ENCODE data around the gene ARPC1B. TPM values are rescaled to one million over a fixed set of nuclear protein-coding genes. Genes with fewer than 3 reads are reported as not detected.
"Not testable (repeated sequence)": the region's sequence is repeated elsewhere in the genome, so short reads cannot be mapped to it uniquely, and the experiment has no call there.

ARPC1B gene
- total and polyA plus RNA-seq, 3 donors from 2014 or later, result 50.5 to 64.9 (median 64.6) TPM

GRCh38 chr7:99355098-99355497 lies 19.4 kb upstream of the ARPC1B start:
- Histone ChIP-seq H3K4me1 (peaks cover 4% of the 10 kb centered on the region), H3K4me3 (no peak overlapping the region), H3K27me3 (no peaks in the 10 kb centered on the region), H3K36me3 (ENCODE audit: low read depth, missing control alignments) (no peaks in the 10 kb centered on the region), H3K9me3 (no peaks in the 10 kb centered on the region), H3K27ac (no peak overlapping the region)
- no peak for DNase-seq
- 91 to 96% methylated on average over 7 of the region's 7 CpGs for WGBS, 2 donors
- TF ChIP-seq, protein P1, sequence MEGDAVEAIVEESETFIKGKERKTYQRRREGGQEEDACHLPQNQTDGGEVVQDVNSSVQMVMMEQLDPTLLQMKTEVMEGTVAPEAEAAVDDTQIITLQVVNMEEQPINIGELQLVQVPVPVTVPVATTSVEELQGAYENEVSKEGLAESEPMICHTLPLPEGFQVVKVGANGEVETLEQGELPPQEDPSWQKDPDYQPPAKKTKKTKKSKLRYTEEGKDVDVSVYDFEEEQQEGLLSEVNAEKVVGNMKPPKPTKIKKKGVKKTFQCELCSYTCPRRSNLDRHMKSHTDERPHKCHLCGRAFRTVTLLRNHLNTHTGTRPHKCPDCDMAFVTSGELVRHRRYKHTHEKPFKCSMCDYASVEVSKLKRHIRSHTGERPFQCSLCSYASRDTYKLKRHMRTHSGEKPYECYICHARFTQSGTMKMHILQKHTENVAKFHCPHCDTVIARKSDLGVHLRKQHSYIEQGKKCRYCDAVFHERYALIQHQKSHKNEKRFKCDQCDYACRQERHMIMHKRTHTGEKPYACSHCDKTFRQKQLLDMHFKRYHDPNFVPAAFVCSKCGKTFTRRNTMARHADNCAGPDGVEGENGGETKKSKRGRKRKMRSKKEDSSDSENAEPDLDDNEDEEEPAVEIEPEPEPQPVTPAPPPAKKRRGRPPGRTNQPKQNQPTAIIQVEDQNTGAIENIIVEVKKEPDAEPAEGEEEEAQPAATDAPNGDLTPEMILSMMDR (IDR thresholded peaks at IDR 0.05), result no peak
- TF ChIP-seq POLR2A (IDR thresholded peaks at IDR 0.05), result no peak
- intact Hi-C loops (cut with DNase I; ENCODE audit: low total_unique reads), result no loop called here

GRCh38 chr7:99357701-99358490 lies 16.6 kb upstream of the ARPC1B start:
- intact Hi-C loops (cut with DNase I; ENCODE audit: low total_unique reads), result no loop called here
- no peak overlapping the region for H3K27ac ChIP-seq
- H3K36me3 ChIP-seq (ENCODE audit: low read depth, missing control alignments), result no peaks in the 10 kb centered on the region
- no peak for DNase-seq
- H3K9me3 ChIP-seq, result no peaks in the 10 kb centered on the region
- no peak overlapping the region for H3K4me3 ChIP-seq
- WGBS, 2 donors, result 84 to 86% methylated on average over 16 of the region's 16 CpGs
- TF ChIP-seq POLR2A (IDR thresholded peaks at IDR 0.05), result no peak
- TF ChIP-seq, protein P1 (IDR thresholded peaks at IDR 0.05), result no peak
- peaks cover 4% of the 10 kb centered on the region for H3K4me1 ChIP-seq
- H3K27me3 ChIP-seq, result no peaks in the 10 kb centered on the region

- H3K4me3 ChIP-seq; H3K4me1 ChIP-seq; H3K36me3 ChIP-seq (ENCODE audit: low read depth, missing control alignments); H3K27ac ChIP-seq; DNase-seq; intact Hi-C loops (cut with DNase I; ENCODE audit: low total_unique reads); H3K9me3 ChIP-seq; H3K27me3 ChIP-seq: not testable (repeated sequence)
- WGBS, 2 donors, result 94 to 98% methylated on average over 15 of the region's 15 CpGs
Observed at GRCh38 chr7:99358521-99358920, 16.0 kb upstream of the ARPC1B start.

GRCh38 chr7:99359465-99360154 lies 14.9 kb upstream of the ARPC1B start:
- intact Hi-C loops (cut with DNase I; ENCODE audit: low total_unique reads), result no loop called here

GRCh38 chr7:99362801-99363200 lies 11.7 kb upstream of the ARPC1B start:
- intact Hi-C loops (cut with DNase I; ENCODE audit: low total_unique reads), result no loop called here
- no peaks in the 10 kb centered on the region for H3K36me3 ChIP-seq (ENCODE audit: low read depth, missing control alignments)
- no peak overlapping the region for H3K27ac ChIP-seq
- no peaks in the 10 kb centered on the region for H3K9me3 ChIP-seq
- no peak for DNase-seq
- TF ChIP-seq, protein P1 (IDR thresholded peaks at IDR 0.05), result no peak
- TF ChIP-seq POLR2A (IDR thresholded peaks at IDR 0.05), result no peak
- H3K27me3 ChIP-seq, result no peaks in the 10 kb centered on the region
- peaks cover 4% of the 10 kb centered on the region for H3K4me1 ChIP-seq
- no peak overlapping the region for H3K4me3 ChIP-seq
- WGBS, 2 donors, result 76 to 86% methylated on average over 3 of the region's 3 CpGs

More at GRCh38 chr7:99359465-99360154, 14.9 kb upstream of the ARPC1B start:
- 73 to 78% methylated on average over 21 to 22 of the region's 22 CpGs for WGBS, 2 donors
- TF ChIP-seq, protein P1 (IDR thresholded peaks at IDR 0.05), result no peak
- no peak for TF ChIP-seq POLR2A (IDR thresholded peaks at IDR 0.05)
- no peaks in the 10 kb centered on the region for H3K9me3 ChIP-seq
- H3K27ac ChIP-seq, result no peak overlapping the region
- peak; percentile 13 for DNase-seq
- H3K4me1 ChIP-seq, result peaks cover 4% of the 10 kb centered on the region
- H3K27me3 ChIP-seq, result no peaks in the 10 kb centered on the region
- H3K4me3 ChIP-seq, result no peak overlapping the region
- no peaks in the 10 kb centered on the region for H3K36me3 ChIP-seq (ENCODE audit: low read depth, missing control alignments)
